NCI-H2081 (cell line): ENCODE results near the gene ICA1.
A peak's percentile ranks its signal among the peaks of the same experiment; 100 is the strongest.

Experiments
- DNase-seq, 2 experiments: peaks; one replicate each; lab custom pipeline; 2025; lab: John Stamatoyannopoulos, UW

Gene ICA1

DNA sequence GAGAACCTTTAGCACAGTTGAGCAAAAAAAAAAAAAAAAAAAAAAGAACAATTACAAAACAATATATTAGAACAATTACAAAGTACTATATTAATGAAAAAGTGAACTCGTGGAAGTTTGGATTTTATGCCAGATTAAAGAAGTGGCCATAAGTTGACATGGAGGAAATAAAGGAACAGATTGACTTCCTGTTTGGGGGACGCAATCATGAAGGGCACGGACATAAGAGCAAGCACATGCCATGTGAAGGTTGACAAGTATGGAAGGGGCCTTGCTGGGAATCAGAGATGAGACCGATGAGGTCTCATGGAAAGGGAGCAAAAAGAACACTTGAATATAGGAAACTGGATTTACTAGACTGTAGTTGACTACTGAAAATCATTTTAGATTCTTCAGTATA, 61.7 kb downstream of the ICA1 start:
- no peak for DNase-seq

DNA sequence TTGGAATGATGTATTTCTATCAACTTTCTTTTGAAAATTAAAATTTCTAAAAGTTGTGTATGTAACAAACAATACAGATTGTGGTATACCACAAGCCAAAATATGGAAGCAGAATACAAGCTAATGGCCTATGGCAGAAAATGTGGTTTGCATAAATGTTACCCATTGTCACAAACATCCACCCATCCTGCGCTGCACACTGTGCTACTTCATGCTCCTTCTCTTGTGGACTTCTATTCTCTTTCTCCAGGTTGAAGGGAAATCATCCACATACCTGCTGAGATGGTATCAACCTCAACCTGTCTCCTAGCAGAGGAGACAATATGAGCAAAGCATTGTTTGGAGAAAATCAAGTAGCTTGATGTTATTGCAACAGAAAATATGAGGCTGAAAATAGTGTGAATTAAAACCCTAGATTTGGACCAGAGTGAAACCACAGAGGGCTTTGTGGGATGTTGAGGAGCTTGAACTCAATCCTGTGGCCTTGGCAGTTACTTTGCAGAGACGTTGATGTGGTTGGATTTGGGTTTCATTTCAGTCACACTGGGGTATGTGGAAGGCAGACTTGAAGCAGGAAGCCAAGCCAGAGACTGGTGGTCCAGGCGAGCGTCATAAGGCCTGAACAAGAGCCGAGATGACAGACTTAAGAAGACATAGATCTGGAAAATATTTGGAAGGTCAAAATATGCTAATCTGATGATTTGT, 63.8 kb downstream of the ICA1 start:
- DNase-seq = no peak

DNA sequence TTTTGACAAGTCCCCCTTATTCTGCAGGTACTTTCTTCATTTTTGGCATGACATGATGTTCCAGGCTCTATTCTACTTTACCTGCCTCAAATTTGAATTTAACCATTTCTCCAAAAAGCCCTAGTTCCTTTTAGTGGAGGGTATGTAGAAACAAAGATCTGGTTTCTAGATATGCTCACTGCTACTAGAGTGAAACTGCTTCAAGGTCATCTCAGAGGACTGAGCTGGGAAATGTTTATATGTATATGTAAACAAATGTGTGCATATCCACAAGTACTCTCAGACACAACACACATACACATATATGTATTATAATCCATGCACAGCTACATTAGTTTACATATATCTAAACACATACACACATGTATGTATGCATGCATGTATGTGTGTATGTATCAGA, 69.1 kb downstream of the ICA1 start:
- no peak for DNase-seq

DNA sequence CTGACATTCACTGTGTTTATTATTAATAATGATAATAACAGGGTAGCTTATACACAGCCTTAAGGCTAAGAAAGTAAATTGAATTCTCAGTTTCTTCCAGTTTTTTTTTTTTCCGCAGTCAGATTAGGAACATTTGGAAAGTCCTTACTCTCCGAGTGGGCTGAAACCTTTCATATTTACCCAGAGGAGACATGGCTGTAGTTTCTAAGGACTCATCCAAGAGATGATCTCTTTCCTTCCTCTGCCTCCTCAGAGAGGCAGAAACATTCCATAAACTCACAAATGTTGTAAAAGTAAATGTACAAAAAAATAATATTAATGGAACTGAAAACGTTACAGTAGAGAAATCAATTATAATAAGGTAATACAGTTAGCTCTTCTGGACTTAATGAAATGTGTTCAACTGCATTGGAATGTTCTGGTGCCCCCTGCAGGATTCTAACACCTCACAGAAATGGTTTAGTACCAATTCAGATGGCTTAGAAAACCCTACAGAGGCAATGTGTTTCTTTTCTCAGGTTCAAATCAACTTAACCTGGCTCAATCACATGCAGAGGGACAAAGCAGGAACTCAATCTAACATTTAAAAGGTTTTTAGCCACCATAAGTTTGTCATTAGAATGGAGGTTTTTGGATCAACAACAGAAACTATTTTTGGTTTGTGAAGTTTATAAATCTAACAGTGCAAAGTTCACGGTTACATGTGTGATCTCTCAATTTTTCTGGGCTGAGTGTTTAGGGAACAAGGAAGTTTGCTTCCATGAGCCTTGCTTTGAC, 71.7 kb downstream of the ICA1 start:
- peak; percentile 66 to 76 for DNase-seq

GRCh38 chr7:8189625-8190024, 72.3 kb downstream of the ICA1 start:
- no peak for DNase-seq

DNA sequence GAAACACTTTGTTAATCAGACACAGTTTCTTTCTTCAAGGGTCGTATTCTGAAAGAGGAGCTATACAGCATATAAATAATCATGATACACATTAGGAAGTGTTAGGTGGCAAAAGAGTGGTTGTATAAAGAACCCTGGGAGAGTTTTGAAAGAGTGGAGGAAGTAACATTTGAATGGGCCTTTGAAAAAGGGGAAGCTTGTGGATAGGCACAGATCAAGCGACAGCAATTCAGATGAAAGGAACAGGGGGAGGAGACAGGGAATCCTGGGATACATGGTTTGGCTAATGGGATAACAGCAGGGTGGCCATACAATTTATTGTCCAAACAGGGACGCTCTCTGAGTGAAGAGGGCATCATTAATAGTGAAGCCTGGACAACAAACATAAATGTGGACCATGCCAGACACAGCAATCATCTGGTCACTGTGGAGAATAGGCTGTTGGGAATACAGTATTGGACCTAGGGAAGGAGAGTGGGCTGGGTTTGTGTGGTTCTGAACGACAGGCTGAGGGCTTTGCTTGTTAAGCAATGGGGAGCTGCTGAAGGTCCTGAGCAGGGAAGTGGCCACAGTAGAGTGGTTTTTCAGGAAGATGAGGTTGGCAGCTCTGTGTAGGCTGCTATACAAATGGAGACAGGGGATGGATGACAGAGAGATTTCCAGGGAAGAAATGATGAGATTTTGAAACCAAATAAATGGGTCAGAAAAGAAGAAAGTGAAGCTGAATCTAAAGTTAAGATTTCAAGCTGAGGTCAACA, 75.9 kb downstream of the ICA1 start:
- no peak for DNase-seq

DNA sequence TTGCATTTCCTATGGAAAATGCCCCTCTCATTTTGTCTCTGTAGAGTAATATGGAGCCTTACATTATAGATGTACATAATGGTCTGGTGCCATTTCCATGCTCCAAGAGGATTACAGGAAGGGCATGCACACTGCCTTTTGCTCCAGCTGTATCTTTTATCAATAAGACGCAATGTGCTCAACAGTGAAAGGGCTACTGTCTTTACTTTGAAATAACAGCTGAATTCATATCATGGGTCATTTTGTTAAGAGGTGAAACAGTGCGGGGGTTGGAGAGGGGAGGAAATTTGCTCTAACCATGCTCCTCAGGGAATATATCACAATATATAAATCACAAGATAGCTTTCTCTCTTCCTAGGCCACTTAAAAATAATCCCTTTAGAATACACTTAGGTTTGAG, 77.7 kb downstream of the ICA1 start:
- peak in 1 of 2 experiments; percentile 74 for DNase-seq

DNA sequence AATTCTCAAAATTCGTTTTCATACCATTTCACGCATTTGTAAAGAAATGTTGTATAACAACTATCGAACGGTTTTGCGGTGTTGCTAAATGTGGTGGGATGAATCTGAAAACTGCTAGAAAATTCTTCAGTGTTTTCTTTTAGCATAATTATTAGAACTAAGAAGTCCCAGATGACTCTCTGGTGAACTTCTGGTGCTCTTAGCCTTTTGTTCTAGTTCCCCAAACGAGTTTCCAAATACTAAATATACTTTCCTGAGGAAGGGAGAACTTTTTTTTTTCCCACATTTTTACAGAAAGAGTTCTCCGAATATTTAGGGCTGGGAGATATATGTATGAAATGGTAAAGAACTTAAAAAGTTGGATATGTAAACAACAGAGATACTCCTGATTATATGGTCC, 82.5 kb downstream of the ICA1 start:
- DNase-seq = no peak

DNA sequence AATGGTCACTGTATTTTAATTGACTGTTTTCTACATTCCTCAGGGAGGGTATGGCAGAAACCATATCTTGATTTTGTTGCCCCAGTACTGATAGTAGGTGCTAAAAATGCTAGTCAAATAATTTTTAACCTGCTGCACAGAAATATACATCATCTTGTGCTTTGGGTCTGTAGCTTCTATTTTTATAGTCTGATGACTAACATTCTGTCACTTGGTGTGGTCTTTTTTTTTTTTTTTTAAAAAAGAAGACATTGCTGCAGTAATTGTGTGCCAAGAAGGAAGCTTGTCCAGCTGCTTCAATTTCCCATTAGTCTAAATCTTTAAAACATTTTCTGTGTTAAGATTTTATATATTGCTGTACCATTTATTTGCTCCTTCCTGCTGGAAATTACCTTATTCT, 83.6 kb downstream of the ICA1 start:
- DNase-seq = no peak

- DNase-seq = peak in 1 of 2 experiments; percentile 15
Observed at GRCh38 chr7:8177109-8177933, 84.6 kb downstream of the ICA1 start.

- DNase-seq = peak in 1 of 2 experiments; percentile 22
Observed at GRCh38 chr7:8176370-8177081, 85.4 kb downstream of the ICA1 start.

- no peak for DNase-seq
Observed at GRCh38 chr7:8175929-8176369, 86.0 kb downstream of the ICA1 start.

- no peak for DNase-seq
Observed at GRCh38 chr7:8172372-8173354, 89.3 kb downstream of the ICA1 start.

DNA sequence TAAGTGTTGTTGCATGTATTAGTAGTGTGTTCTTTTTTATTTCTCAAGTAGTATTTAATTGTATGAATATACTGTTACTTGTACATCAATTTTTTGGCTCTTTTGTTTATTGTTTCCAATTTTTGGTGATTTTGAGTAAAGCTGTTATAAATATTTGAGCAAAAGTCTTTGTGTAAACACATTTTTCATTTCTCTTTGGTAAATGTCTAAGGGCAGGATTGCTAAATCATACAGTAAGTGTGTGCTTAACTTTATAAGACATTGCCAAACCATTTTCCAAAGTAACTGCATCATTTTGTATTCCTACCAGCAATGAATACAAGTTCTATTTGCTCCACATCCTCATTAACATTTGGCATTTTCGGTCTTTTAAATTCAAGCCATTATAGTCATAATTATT, 92.8 kb downstream of the ICA1 start:
- DNase-seq = no peak

GRCh38 chr7:8168336-8168735, 93.6 kb downstream of the ICA1 start:
- no peak for DNase-seq

DNA sequence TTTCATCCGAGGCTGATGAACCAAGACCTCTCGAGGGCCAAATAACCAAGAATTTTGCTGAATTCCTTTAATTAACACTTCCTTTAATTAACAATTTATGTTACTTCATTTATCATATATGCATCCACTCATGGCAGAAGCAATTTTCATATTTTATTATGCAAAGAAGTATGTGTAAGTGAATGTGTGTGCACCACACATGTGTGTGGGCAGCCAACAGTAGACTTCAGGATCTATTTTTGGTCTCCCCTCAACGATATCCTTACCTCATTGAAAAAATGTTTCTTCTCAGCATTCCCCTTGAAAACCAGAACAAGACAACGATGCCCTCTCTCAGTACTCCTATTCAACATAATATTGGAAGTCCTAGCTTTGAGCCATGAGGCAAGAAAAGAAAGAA, 96.8 kb downstream of the ICA1 start:
- DNase-seq = no peak

DNA sequence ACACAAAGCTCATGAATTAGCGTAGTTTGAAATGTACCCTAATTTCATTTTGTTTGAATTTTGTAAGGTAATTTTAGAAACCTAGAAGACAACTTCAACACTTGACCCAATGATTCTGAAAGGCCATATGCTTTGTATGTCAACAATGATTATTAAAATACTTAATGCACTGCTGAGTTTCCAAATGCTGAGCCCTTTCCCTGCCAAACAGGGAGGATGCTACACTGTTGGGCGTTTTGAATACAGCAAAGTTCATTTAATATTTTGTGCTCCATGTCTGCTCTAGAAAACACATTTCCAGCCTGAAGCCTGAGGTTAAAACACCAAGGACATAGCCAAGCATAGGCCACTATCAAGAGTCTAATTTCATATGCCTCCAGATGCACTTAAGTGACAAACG, 99.8 kb downstream of the ICA1 start:
- DNase-seq = no peak

GRCh38 chr7:8161364-8161828, 100.6 kb downstream of the ICA1 start:
- DNase-seq = no peak

- DNase-seq = no peak
Observed at GRCh38 chr7:8160779-8161345, 101.1 kb downstream of the ICA1 start.

GRCh38 chr7:8160250-8160649, 101.7 kb downstream of the ICA1 start:
- DNase-seq = no peak
